ENCODE measurements around the gene RYR2. TPM values are rescaled to one million over a fixed set of nuclear protein-coding genes. Genes with fewer than 3 reads are reported as not detected.

Gene RYR2
- total and polyA plus RNA-seq, 7 donors = under 0.01 to 22.4 (median 6.1) TPM

DNA sequence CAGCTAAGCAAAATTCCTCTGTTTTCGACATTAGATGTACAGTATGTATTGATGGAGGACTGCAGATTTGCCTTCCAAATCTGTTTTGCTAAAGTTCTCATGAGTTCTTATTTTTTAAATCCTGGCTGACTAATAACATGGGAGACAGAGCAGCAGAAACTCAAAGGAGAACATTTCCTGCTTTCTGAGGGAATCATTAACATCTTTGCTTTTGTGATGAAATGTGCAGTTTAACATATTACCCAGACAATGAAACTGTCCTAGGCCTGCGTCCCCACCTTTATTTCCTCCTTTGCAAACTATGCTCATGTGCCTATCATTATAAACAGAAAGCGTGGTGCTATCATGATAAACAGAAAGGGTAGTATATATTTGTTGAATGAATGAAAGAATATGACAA lies 698.9 kb downstream of the RYR2 start:
- no peak overlapping the region for H3K4me3 ChIP-seq
- no peaks in the 10 kb centered on the region for H3K9me3 ChIP-seq
- H3K36me3 ChIP-seq = no peaks in the 10 kb centered on the region
- no peaks in the 10 kb centered on the region for H3K27me3 ChIP-seq
- no peak for DNase-seq
- peaks cover 0 to 4% (median 0%) of the 10 kb centered on the region in 4 donors for H3K4me1 ChIP-seq
- intact Hi-C loops (cut with DNase I) = no loop called here
- H3K27ac ChIP-seq = no peak overlapping the region
- WGBS, 2 donors = 38 to 80% methylated on average over 3 of the region's 3 CpGs
- TF ChIP-seq POLR2A (IDR thresholded peaks at IDR 0.05) (no peak), CTCF (IDR thresholded peaks at IDR 0.05) (no peak), POLR2AphosphoS5 (IDR thresholded peaks at IDR 0.05) (no peak), EP300 (IDR thresholded peaks at IDR 0.05) (no peak)

GRCh38 chr1:237745545-237745944 lies 703.6 kb downstream of the RYR2 start:
- Histone ChIP-seq H3K9me3 (no peaks in the 10 kb centered on the region), H3K4me1 (no peaks in the 10 kb centered on the region), H3K4me3 (no peak overlapping the region), H3K27me3 (no peaks in the 10 kb centered on the region), H3K36me3 (no peaks in the 10 kb centered on the region), H3K27ac (no peak overlapping the region)
- 93 to 96% methylated on average over 4 of the region's 4 CpGs for WGBS, 2 donors
- intact Hi-C loops (cut with DNase I) = no loop called here
- DNase-seq = no peak
- TF ChIP-seq EP300 (IDR thresholded peaks at IDR 0.05) (no peak), CTCF (IDR thresholded peaks at IDR 0.05) (no peak), POLR2A (IDR thresholded peaks at IDR 0.05) (no peak), POLR2AphosphoS5 (IDR thresholded peaks at IDR 0.05) (no peak)

DNA sequence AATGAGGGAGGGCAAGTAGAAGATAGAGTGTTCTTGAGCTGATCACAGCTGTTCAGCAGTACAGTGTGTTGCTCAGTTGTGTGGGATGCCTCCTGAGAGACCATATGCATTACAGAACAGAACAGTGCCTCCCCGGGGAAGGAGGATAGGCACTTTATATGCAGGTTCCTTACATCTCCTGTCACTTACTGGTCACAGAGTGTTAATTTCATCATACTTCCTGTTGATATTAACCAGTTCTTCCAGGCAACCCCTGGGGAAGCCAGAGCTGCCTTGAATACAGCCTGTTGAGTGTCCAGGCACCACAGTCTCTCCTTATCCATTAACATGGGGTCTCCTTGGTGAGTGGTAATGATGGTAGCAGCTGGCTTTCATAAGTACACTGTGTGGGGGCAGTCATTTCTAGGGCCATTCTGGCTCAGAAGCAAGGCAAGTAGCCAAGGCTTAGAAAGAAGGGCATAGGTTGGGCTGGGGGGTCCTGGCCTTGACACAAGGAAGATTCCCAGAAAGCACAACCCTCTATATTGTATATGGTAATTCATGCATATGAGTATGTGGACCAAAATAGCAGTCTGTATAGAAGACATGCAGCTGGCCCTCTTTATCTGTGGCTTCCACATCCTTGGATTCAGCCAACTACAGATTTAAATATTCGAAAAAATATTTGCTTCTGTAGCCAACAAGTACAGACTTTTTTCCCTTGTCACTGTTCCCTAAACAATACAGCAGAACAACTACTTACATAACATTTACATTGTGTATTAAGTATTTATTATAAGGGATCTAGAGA lies 706.4 kb downstream of the RYR2 start:
- no peaks in the 10 kb centered on the region for H3K4me1 ChIP-seq
- no peaks in the 10 kb centered on the region for H3K27me3 ChIP-seq
- H3K4me3 ChIP-seq = no peak overlapping the region
- no peak for TF ChIP-seq POLR2AphosphoS5 (IDR thresholded peaks at IDR 0.05)
- TF ChIP-seq EP300 (IDR thresholded peaks at IDR 0.05) = no peak
- no peak for TF ChIP-seq POLR2A (IDR thresholded peaks at IDR 0.05)
- TF ChIP-seq CTCF (IDR thresholded peaks at IDR 0.05) = no peak
- no peak for DNase-seq
- H3K9me3 ChIP-seq = no peaks in the 10 kb centered on the region
- no peaks in the 10 kb centered on the region for H3K36me3 ChIP-seq
- no peak overlapping the region for H3K27ac ChIP-seq
- intact Hi-C loops (cut with DNase I) = no loop called here
- WGBS, 2 donors = 59 to 60% methylated on average over 2 of the region's 2 CpGs

DNA sequence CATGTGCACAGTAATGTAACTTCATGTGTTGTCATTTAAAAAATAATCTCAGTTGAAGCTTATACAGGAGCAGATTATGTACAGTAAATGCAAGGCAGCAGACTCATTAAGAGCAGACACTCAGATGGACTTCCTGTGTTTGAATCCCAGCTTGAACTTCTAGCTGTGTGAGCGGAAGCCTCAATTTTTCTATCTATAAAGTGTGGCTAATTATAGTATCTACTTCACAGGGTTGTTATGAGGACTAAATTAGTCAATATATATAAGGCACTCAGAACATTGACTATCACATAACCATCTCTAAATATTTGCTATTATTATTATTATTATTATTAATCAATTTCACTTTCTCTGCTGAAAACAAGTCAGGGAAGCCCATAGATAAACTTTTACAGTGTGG lies 707.1 kb downstream of the RYR2 start:
- H3K27ac ChIP-seq = no peak overlapping the region
- no peak for DNase-seq
- H3K4me1 ChIP-seq = no peaks in the 10 kb centered on the region
- no peak for TF ChIP-seq POLR2A (IDR thresholded peaks at IDR 0.05)
- no peak overlapping the region for H3K4me3 ChIP-seq
- H3K27me3 ChIP-seq = no peaks in the 10 kb centered on the region
- intact Hi-C loops (cut with DNase I) = no loop called here
- 84 to 90% methylated on average over 1 of the region's 1 CpG for WGBS, 2 donors
- H3K36me3 ChIP-seq = no peaks in the 10 kb centered on the region
- H3K9me3 ChIP-seq = no peaks in the 10 kb centered on the region

GRCh38 chr1:237751090-237751489 lies 709.1 kb downstream of the RYR2 start:
- 72 to 87% methylated on average over 2 of the region's 2 CpGs for WGBS, 2 donors

More at GRCh38 chr1:237751090-237751489, 709.1 kb downstream of the RYR2 start:
- intact Hi-C loops (cut with DNase I) = no loop called here
- H3K27ac ChIP-seq = no peak overlapping the region
- H3K27me3 ChIP-seq = no peaks in the 10 kb centered on the region
- H3K9me3 ChIP-seq = no peaks in the 10 kb centered on the region
- H3K4me3 ChIP-seq = no peak overlapping the region
- DNase-seq = no peak
- H3K4me1 ChIP-seq = no peaks in the 10 kb centered on the region
- TF ChIP-seq POLR2A (IDR thresholded peaks at IDR 0.05) (no peak), EP300 (IDR thresholded peaks at IDR 0.05) (no peak), POLR2AphosphoS5 (IDR thresholded peaks at IDR 0.05) (no peak), CTCF (IDR thresholded peaks at IDR 0.05) (no peak)
- H3K36me3 ChIP-seq = no peaks in the 10 kb centered on the region
